Endodermal cell (in vitro differentiated cells): ENCODE measurements around the gene SNRNP70. TPM values are rescaled to one million over a fixed set of nuclear protein-coding genes. Genes with fewer than 3 reads are reported as not detected.

Source experiments
- DNase-seq: peaks from one replicate; pipeline ENCODE4 v3.0.0-alpha.2; 2017
- H3K27ac ChIP-seq: 2 replicates; pipeline ENCODE4 v1.5.1; 2013; ENCODE audit warnings: mild to moderate bottlenecking, low read depth, low read length, moderate library complexity
- H3K27me3 ChIP-seq: 2 replicates; pipeline ENCODE4 v1.6.1; 2013; ENCODE audit warnings: mild to moderate bottlenecking, low read length, moderate library complexity; ENCODE audit not compliant: insufficient read depth, control insufficient read depth, poor library complexity, severe bottlenecking
- H3K36me3 ChIP-seq: 2 replicates; pipeline ENCODE4 v1.7.0; 2013; ENCODE audit warnings: mild to moderate bottlenecking, low read length, moderate library complexity; ENCODE audit not compliant: control insufficient read depth, insufficient read depth
- H3K4me1 ChIP-seq: one replicate; pipeline ENCODE4 v1.7.0; 2013; ENCODE audit warnings: low read length; ENCODE audit not compliant: control insufficient read depth, insufficient read depth
- H3K4me3 ChIP-seq: 2 replicates; pipeline ENCODE4 v1.5.1; 2013; ENCODE audit warnings: mild to moderate bottlenecking, low read length, moderate library complexity
- H3K9ac ChIP-seq: 2 replicates; pipeline ENCODE4 v1.6.1; 2013; ENCODE audit warnings: mild to moderate bottlenecking, low read length, moderate library complexity; ENCODE audit not compliant: poor library complexity, severe bottlenecking; ENCODE audit errors: extremely low read depth
- H3K9me3 ChIP-seq: 2 replicates; pipeline ENCODE4 v1.6.1; 2013; ENCODE audit warnings: mild to moderate bottlenecking, low read length, moderate library complexity; ENCODE audit not compliant: control insufficient read depth
- H3K27ac Mint-ChIP-seq: 2 replicates; pipeline ENCODE4 v1.8.0; 2020; ENCODE audit warnings: mixed read lengths
- H3K27me3 Mint-ChIP-seq: 2 replicates; pipeline ENCODE4 v1.8.0; 2021; ENCODE audit warnings: mild to moderate bottlenecking, mixed read lengths; ENCODE audit not compliant: insufficient read depth
- H3K36me3 Mint-ChIP-seq: 2 replicates; pipeline ENCODE4 v1.8.0; 2020; ENCODE audit warnings: low read depth, mixed read lengths
- H3K4me1 Mint-ChIP-seq: 2 replicates; pipeline ENCODE4 v1.8.0; 2020; ENCODE audit warnings: mixed read lengths
- H3K4me3 Mint-ChIP-seq: 2 replicates; pipeline ENCODE4 v1.8.0; 2020; ENCODE audit warnings: mild to moderate bottlenecking, moderate library complexity, mixed read lengths
- H3K9me3 Mint-ChIP-seq: 2 replicates; pipeline ENCODE4 v1.8.0; 2020; ENCODE audit warnings: mild to moderate bottlenecking, mixed read lengths
- CTCF ChIP-seq: fragments of 200-600 bp; sonication (generic); conservative IDR thresholded peaks from 2 replicates; pipeline ENCODE4 v1.5.0; 2021; ENCODE audit warnings: antibody characterized with exemption, mild to moderate bottlenecking
- WGBS, 2 experiments: methylation state at CpG; one replicate each; pipeline versions ENCODE4 v1.1.5 to v1.1.7; 2013; ENCODE audit warnings: missing lambda C conversion rate in 2 of 2, mixed read lengths in 1 of 2; ENCODE audit not compliant: insufficient coverage in 1 of 2, insufficient read length in 1 of 2; 5-methylcytosine and 5-hydroxymethylcytosine counted together
- total RNA-seq, 2 donors: library from RNA; stranded (reverse); fragmentation: NEBNext Ultra II Directional in 1 of 2; extraction: Animal tissue kit (Norgen Biotek cat#: 25700) in 1 of 2; gene quantifications; 2 replicates in 1 of 2; 3 replicates in 1 of 2; pipeline ENCODE4 v1.2.1, GENCODE V29; 2021

SNRNP70 gene
- total RNA-seq, 2 donors from 2014 or later, result 284 to 292 TPM

- DNase-seq, result no peak
- Histone ChIP-seq H3K4me3 (no peak overlapping the region), H3K36me3 (peaks cover 90% of the 10 kb centered on the region), H3K27me3 (no peaks in the 10 kb centered on the region), H3K9me3 (no peaks in the 10 kb centered on the region), H3K9ac (no peak overlapping the region), H3K4me1 (no peaks in the 10 kb centered on the region), H3K27ac (no peak overlapping the region)
- Mint-ChIP-seq H3K27ac (no peak overlapping the region), H3K27me3 (no peaks in the 10 kb centered on the region), H3K4me3 (no peak overlapping the region), H3K9me3 (no peaks in the 10 kb centered on the region), H3K36me3 (peaks cover 77% of the 10 kb centered on the region), H3K4me1 (peaks cover 3% of the 10 kb centered on the region)
- TF ChIP-seq CTCF, result no peak
- WGBS, 2 experiments, result 95 to 96% methylated on average over 14 to 17 of the region's 17 CpGs
Observed at GRCh38 chr19:49091391-49092038, 6.3 kb downstream of the SNRNP70 start.

- peaks cover 4% of the 10 kb centered on the region for H3K4me1 ChIP-seq
- no peaks in the 10 kb centered on the region for H3K9me3 Mint-ChIP-seq
- H3K4me3 ChIP-seq, result no peak overlapping the region
- H3K27ac ChIP-seq, result no peak overlapping the region
- no peak overlapping the region for H3K27ac Mint-ChIP-seq
- H3K27me3 ChIP-seq, result no peaks in the 10 kb centered on the region
- DNase-seq, result no peak
- WGBS, 2 experiments, result 95 to 98% methylated on average over 5 to 6 of the region's 6 CpGs
- no peak overlapping the region for H3K4me3 Mint-ChIP-seq
- peaks cover 75% of the 10 kb centered on the region for H3K36me3 Mint-ChIP-seq
- no peaks in the 10 kb centered on the region for H3K27me3 Mint-ChIP-seq
- no peak for TF ChIP-seq CTCF
- H3K9me3 ChIP-seq, result no peaks in the 10 kb centered on the region
- no peak overlapping the region for H3K9ac ChIP-seq
- H3K4me1 Mint-ChIP-seq, result peaks cover 1% of the 10 kb centered on the region
- peaks cover 90% of the 10 kb centered on the region for H3K36me3 ChIP-seq
Observed at GRCh38 chr19:49092686-49093085, 7.4 kb downstream of the SNRNP70 start.

- no peaks in the 10 kb centered on the region for H3K27me3 ChIP-seq
- no peak overlapping the region for H3K9ac ChIP-seq
- Mint-ChIP-seq H3K4me3 (no peak overlapping the region), H3K27me3 (no peaks in the 10 kb centered on the region), H3K27ac (no peak overlapping the region), H3K9me3 (no peaks in the 10 kb centered on the region), H3K4me1 (peaks cover 1% of the 10 kb centered on the region), H3K36me3 (peaks cover 81% of the 10 kb centered on the region)
- no peak overlapping the region for H3K27ac ChIP-seq
- no peak overlapping the region for H3K4me3 ChIP-seq
- peaks cover 10% of the 10 kb centered on the region for H3K4me1 ChIP-seq
- 92 to 95% methylated on average over 21 to 23 of the region's 23 CpGs for WGBS, 2 experiments
- DNase-seq, result no peak
- peaks cover 95% of the 10 kb centered on the region for H3K36me3 ChIP-seq
- no peaks in the 10 kb centered on the region for H3K9me3 ChIP-seq
- TF ChIP-seq CTCF, result no peak
Observed at GRCh38 chr19:49094505-49095482, 9.5 kb downstream of the SNRNP70 start.
